GM21619 (cell line): Measurements from ENCODE around the gene SPTBN1.
A peak's percentile ranks its signal among the peaks of the same experiment; 100 is the strongest.

Experiments used
- ATAC-seq: cut with Tn5 transposase; IDR thresholded peaks from one replicate; pipeline ENCODE4 v1.9.1; 2021; ENCODE audit not compliant: unreplicated experiment

The SPTBN1 gene

GRCh38 chr2:54628418-54628817, 172.3 kb downstream of the SPTBN1 start:
- no peak for ATAC-seq

DNA sequence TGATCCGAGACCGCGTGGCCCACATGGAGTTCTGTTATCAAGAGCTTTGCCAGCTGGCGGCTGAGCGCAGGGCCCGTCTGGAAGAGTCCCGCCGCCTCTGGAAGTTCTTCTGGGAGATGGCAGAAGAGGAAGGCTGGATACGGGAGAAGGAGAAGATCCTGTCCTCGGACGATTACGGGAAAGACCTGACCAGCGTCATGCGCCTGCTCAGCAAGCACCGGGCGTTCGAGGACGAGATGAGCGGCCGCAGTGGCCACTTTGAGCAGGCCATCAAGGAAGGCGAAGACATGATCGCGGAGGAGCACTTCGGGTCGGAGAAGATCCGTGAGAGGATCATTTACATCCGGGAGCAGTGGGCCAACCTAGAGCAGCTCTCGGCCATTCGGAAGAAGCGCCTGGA, 172.8 kb downstream of the SPTBN1 start:
- no peak for ATAC-seq

DNA sequence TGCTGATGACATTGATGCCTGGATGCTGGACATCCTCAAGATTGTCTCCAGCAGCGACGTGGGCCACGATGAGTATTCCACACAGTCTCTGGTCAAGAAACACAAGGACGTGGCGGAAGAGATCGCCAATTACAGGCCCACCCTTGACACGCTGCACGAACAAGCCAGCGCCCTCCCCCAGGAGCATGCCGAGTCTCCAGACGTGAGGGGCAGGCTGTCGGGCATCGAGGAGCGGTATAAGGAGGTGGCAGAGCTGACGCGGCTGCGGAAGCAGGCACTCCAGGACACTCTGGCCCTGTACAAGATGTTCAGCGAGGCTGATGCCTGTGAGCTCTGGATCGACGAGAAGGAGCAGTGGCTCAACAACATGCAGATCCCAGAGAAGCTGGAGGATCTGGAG, 173.3 kb downstream of the SPTBN1 start:
- no peak for ATAC-seq

DNA sequence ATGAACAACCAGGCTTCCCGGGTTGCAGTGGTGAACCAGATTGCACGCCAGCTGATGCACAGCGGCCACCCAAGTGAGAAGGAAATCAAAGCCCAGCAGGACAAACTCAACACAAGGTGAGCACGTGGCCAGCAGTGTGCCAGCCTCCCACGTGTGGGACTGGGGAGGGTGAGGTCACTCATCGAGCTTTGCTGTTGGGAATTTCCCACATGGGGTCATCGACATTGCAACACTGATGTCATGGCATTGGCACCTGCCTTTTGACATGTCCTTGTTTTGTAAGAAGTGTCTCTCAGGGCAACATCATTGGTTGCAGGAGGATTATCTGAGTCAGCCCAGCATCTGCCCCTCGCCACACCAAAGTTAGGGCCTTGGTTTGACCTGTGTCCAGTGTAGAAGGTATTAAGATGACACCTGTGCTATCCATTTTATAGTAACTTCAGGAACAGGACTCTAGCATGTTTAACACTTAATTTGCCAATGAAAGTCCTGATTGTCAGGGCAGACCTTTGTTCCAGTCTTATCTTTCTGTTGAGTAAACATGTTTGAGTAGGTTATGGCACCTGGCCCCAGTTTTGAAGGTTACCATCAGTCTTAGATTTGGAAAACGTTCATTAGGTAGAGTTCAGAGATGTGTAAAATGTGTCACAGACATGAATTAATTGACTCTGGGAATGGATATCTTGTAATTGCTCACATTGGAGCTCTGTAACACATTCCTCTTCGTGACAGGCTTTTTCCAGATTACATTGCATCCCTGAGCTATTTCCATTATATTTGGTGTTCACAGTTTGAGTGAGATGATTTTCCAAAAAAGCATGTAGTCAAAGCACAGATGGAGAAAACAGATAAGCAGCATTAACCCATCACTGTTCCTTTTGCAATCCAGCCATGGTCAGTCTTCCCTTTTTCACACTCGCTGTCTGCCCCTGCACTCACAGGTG, 174.1 kb downstream of the SPTBN1 start:
- no peak for ATAC-seq

- ATAC-seq: no peak
Measured at GRCh38 chr2:54630858-54631497, 174.9 kb downstream of the SPTBN1 start.

GRCh38 chr2:54631755-54632154, 175.6 kb downstream of the SPTBN1 start:
- no peak for ATAC-seq

GRCh38 chr2:54632733-54633692, 176.9 kb downstream of the SPTBN1 start:
- no peak for ATAC-seq

DNA sequence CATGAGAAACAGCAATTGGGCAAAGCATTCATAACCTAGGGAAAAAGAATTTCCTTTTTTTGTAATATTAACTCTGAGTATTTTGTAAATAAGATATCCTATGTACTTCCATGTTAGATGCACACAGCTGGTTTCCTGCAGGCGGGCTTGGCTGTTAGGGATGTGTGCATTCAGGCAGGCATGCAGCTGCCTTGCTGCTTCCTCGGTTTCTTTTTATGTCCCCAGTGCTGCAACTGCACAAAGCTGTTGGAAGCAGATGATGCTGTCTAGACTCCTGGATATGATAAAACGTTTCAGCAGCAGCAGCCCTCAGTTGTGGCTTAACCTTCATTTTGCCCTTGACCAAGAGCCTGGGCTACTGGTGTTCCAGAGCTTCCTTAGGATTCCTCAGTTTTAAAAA, 177.9 kb downstream of the SPTBN1 start:
- no peak for ATAC-seq

DNA sequence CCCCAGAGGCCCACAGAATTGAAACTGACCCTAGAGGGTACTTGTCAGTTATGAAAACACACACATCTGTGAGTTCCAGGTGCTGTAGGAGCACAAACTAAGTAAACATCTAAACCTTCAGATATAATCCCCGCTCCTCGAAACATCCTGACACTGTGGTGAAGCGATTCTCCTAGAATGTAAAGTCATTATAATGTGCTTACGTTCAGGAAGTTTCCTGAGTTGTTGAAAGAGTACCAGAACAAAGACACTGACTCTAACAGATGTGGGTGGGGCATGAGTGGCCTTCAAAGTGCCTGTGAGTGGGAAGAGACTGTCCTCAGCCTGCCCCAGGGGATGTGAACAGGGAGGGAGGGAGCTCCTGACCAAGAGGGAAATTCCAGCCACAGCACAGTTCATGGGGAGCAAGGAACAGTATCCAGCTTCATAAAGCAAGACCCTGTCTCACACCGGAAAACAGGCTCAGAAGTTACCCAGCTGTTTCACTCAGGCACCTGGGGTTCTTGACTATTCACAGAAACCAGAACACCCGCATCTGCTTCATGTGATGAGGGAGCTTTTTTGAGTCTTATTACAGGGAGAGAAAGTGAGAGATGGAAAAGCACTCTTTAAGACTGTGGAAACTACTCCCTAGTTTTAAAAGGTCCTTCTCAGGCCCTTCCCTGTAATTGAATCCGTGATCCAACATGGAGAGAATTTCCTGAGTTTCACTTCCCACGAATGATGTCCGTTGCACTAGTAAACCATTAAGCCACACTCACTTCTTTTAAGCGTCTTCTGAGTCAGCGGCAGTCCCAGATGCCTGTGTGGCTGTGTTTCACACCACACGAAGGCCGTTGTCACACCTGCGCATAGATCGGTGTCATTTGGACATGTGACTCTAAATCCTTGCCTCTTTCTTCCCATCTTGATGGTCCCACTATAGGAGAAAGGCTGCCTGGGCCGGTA, 178.7 kb downstream of the SPTBN1 start:
- peak; percentile 70 for ATAC-seq

DNA sequence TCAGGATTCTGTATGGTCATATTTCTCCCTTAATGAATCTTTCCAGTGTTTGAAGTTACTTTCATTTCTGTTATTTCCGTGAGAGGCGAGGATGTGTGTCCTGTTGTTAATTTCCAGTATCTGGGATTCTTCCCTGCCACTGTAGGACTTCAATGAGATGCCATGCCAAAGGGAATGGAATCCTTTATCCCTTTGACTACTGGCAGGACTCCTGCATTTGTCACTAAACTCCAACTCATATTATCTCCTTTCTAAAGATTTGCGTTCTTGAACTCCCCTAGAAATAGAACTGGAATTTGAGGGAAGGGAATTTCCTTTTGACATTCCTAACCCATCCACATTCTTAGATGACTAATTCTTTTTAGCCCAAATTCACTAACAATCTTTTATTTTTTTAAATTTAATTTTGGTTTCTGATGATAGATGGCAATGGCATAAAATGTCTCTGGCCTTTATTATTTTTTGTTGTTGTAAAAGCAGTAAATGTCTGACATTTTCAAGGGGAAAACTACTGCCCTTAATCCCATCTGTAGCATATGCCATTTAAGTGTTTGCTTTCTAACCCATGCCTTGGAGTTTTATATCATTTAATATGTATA, 179.5 kb downstream of the SPTBN1 start:
- ATAC-seq: no peak

GRCh38 chr2:54636415-54637139, 180.4 kb downstream of the SPTBN1 start:
- ATAC-seq: no peak

GRCh38 chr2:54638103-54638502, 182.0 kb downstream of the SPTBN1 start:
- peak; percentile 26 for ATAC-seq

GRCh38 chr2:54638774-54639187, 182.7 kb downstream of the SPTBN1 start:
- ATAC-seq: no peak

DNA sequence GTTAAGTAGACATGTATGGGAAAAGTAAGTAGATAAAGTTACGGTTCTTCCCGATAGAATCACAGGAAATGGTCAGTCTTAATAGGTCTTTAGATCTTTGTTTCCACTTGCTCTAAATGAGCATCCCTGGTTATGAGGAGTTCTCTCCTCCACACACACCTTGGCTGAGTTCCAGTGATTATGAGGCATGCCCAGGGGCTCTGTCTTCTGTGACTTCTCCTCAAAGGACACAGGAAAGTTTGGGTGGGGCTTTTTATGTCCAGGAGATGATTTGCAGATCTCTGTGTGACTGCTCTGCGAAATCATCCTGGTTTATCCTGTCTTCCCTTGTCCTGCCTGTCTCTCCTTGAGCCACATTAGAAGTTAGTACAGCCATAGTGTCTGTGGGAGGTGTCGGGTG, 183.5 kb downstream of the SPTBN1 start:
- ATAC-seq: no peak

GRCh38 chr2:54640834-54641540, 184.9 kb downstream of the SPTBN1 start:
- ATAC-seq: no peak

GRCh38 chr2:54641988-54642387, 185.9 kb downstream of the SPTBN1 start:
- ATAC-seq: no peak

DNA sequence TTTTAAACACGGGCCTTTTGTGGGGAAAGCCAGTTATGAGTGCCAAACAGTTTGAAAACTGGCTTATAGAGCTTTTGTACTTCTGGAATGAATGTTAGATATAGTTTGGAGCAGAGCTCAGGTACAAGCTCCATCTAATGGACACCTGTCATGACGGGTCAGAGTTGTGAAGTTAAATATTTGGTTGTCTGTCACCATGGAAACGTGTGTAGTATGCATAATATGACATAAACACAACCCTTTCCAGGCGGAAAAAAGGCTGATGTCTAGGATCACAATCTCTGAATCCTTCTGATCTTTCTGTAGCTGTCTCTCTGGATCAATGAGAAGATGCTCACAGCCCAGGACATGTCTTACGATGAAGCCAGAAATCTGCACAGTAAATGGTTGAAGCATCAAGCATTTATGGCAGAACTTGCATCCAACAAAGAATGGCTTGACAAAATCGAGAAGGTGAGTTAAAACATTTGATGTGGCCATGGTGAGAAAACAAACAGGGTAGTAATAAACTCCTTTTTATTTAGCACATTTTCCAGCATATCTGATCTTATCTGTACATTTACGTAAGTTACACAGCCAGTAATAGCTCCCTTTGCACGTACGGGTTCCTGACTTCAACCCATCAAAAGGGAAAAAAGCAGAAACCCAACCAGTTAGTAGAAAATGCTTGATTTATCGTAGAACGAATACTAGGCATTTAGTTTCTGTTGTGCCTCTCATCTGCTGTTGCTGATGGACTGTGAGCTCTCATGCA, 186.7 kb downstream of the SPTBN1 start:
- no peak for ATAC-seq

DNA sequence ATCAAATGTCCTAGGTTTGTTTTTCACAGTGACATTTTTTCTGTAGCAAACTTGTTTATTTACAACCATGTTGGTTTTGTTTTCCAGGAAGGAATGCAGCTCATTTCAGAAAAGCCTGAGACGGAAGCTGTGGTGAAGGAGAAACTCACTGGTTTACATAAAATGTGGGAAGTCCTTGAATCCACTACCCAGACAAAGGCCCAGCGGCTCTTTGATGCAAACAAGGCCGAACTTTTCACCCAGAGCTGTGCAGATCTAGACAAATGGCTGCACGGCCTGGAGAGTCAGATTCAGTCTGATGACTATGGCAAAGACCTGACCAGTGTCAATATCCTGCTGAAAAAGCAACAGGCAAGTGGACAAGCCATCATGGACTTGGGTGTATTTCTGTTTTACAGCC, 188.1 kb downstream of the SPTBN1 start:
- no peak for ATAC-seq
